CD4-positive, alpha-beta T cell treated with Interleukin-4 for 1 hour (primary cell): Measurements from ENCODE around the gene SRP68.
A peak's percentile ranks its signal among the peaks of the same experiment; 100 is the strongest.

Experiments
- DNase-seq, 2 donors: peaks; one replicate each; pipeline ENCODE4 v3.0.0-alpha.2; 2020 to 2022

The SRP68 gene

GRCh38 chr17:76072148-76072858 is at the start of gene SRP68:
Gene SRP68 (minus strand): TSS chr17:76072517. CDS start chr17:76072491, 26 bp downstream.
- DNase-seq, result peak; percentile 86 to 87

GRCh38 chr17:76121932-76122430 is 49.7 kb upstream of the SRP68 start:
- DNase-seq, result no peak

- DNase-seq, result no peak
These were observed 48.3 kb upstream of the SRP68 start for GRCh38 chr17:76120658-76121008.

- DNase-seq, result no peak
These were observed 47.4 kb upstream of the SRP68 start for GRCh38 chr17:76119409-76120371.

- DNase-seq, result no peak
These were observed 42.9 kb upstream of the SRP68 start for GRCh38 chr17:76115138-76115754.

GRCh38 chr17:76111956-76112355 is 39.6 kb upstream of the SRP68 start:
- no peak for DNase-seq

- DNase-seq, result peak in 1 of 2 donors; percentile 46
These were observed 35.2 kb upstream of the SRP68 start for GRCh38 chr17:76107509-76107908.

- no peak for DNase-seq
These were observed 34.4 kb upstream of the SRP68 start for GRCh38 chr17:76106703-76107102.

- no peak for DNase-seq
These were observed 32.5 kb upstream of the SRP68 start for GRCh38 chr17:76104896-76105231.

- DNase-seq, result no peak
These were observed 32.0 kb upstream of the SRP68 start for GRCh38 chr17:76104140-76104895.

- peak; percentile 92 to 94 for DNase-seq
These were observed 31.2 kb upstream of the SRP68 start, which contains the start of gene EXOC7 for GRCh38 chr17:76103274-76104139. Gene EXOC7 (minus strand): TSS chr17:76103787. CDS start chr17:76103692, 95 bp downstream.

- no peak for DNase-seq
These were observed 30.6 kb upstream of the SRP68 start for GRCh38 chr17:76102944-76103273.

GRCh38 chr17:76097716-76098295 is 25.5 kb upstream of the SRP68 start:
- DNase-seq, result no peak

- DNase-seq, result no peak
These were observed 23.6 kb upstream of the SRP68 start for GRCh38 chr17:76095943-76096342.

- DNase-seq, result no peak
These were observed 21.7 kb upstream of the SRP68 start for GRCh38 chr17:76094046-76094445.

- DNase-seq, result no peak
These were observed 20.5 kb upstream of the SRP68 start for GRCh38 chr17:76092526-76093413.

GRCh38 chr17:76091526-76092286 is 19.4 kb upstream of the SRP68 start:
- DNase-seq, result no peak

- no peak for DNase-seq
These were observed 18.3 kb upstream of the SRP68 start for GRCh38 chr17:76090517-76091129.
